HG03342 (cell line): ENCODE data around the gene NDUFA13.

Experiments
- ATAC-seq: cut with Tn5 transposase; IDR thresholded peaks from one replicate; pipeline ENCODE4 v1.9.1; 2021; ENCODE audit warnings: mild to moderate bottlenecking, moderate library complexity; ENCODE audit not compliant: unreplicated experiment

Gene NDUFA13

GRCh38 chr19:19488875-19489690 lies 26.9 kb upstream of the NDUFA13 start:
- no peak for ATAC-seq

GRCh38 chr19:19489804-19490204 lies 26.2 kb upstream of the NDUFA13 start:
- no peak for ATAC-seq

- ATAC-seq = no peak
Observed at GRCh38 chr19:19490214-19490968, 25.6 kb upstream of the NDUFA13 start.

- ATAC-seq = no peak
Observed at GRCh38 chr19:19491321-19492025, 24.6 kb upstream of the NDUFA13 start.

GRCh38 chr19:19492026-19492610 lies 23.9 kb upstream of the NDUFA13 start:
- ATAC-seq = no peak

GRCh38 chr19:19493841-19494546 lies 22.0 kb upstream of the NDUFA13 start:
- ATAC-seq = no peak

- no peak for ATAC-seq
Observed at GRCh38 chr19:19495614-19496603, 20.1 kb upstream of the NDUFA13 start.

GRCh38 chr19:19498255-19498991 lies 17.6 kb upstream of the NDUFA13 start:
- no peak for ATAC-seq

GRCh38 chr19:19499272-19499995 lies 16.6 kb upstream of the NDUFA13 start:
- ATAC-seq = no peak

GRCh38 chr19:19500975-19501644 lies 14.9 kb upstream of the NDUFA13 start:
- no peak for ATAC-seq

- no peak for ATAC-seq
Observed at GRCh38 chr19:19501798-19502197, 14.2 kb upstream of the NDUFA13 start.

GRCh38 chr19:19502281-19502680 lies 13.7 kb upstream of the NDUFA13 start:
- no peak for ATAC-seq

GRCh38 chr19:19502808-19503602 lies 13.0 kb upstream of the NDUFA13 start:
- ATAC-seq = no peak

GRCh38 chr19:19504754-19505668 lies 11.0 kb upstream of the NDUFA13 start:
- ATAC-seq = no peak

- no peak for ATAC-seq
Observed at GRCh38 chr19:19505669-19506326, 10.2 kb upstream of the NDUFA13 start.
